ENCODE results near the gene MYH7. TPM values are rescaled to one million over a fixed set of nuclear protein-coding genes. Genes with fewer than 3 reads are reported as not detected.

The MYH7 gene
- total RNA-seq, 1 donor from 2014 or later: not detected

- no peak for DNase-seq (ENCODE audit: low read depth)
- no peak for TF ChIP-seq CTCF (conservative IDR thresholded peaks at IDR 0.05; ENCODE audit: low read depth, low read length)
- no peak overlapping the region for H3K4me3 ChIP-seq (ENCODE audit: low read depth, low read length)
Observed at GRCh38 chr14:23443411-23443812, 8.0 kb upstream of the MYH7 start.

DNA sequence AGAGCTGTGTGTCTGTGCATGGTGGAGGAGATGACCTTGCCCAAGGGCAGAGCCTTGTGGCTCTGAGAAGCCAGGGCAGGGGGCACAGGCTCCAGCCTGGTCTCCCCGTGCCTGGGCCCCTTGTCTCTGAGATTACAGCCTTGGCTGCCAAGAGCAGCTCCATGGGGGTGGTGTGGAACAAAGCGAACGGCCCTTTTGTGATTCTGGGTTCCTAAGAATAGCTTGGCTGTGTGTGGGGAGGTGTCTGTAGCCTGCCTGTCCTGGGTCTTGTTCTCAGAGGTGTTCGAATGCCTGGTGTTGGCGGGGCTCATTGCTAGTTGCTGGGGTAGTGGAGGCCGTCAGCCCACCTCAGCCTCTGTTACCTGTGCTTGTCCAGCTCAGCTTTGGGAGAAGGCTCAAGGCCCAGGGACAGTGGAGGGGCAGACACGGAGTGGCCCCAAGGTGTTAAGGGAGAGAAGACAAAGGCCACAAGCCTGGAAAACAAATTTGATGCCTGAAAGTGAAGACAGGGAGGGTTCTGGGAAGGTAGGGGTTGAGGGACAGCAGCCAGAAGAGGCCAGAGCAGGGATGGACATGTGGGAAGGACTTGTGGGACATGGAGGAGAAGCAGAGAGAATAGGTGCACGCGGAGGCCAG is 7.4 kb upstream of the MYH7 start:
- no peak for DNase-seq (ENCODE audit: low read depth)
- TF ChIP-seq CTCF (conservative IDR thresholded peaks at IDR 0.05; ENCODE audit: low read depth, low read length): no peak
- H3K4me3 ChIP-seq (ENCODE audit: low read depth, low read length): no peak overlapping the region

GRCh38 chr14:23441076-23441475 is 5.6 kb upstream of the MYH7 start:
- DNase-seq (ENCODE audit: low read depth): no peak
- H3K4me3 ChIP-seq (ENCODE audit: low read depth, low read length): no peak overlapping the region
- TF ChIP-seq CTCF (conservative IDR thresholded peaks at IDR 0.05; ENCODE audit: low read depth, low read length): no peak

DNA sequence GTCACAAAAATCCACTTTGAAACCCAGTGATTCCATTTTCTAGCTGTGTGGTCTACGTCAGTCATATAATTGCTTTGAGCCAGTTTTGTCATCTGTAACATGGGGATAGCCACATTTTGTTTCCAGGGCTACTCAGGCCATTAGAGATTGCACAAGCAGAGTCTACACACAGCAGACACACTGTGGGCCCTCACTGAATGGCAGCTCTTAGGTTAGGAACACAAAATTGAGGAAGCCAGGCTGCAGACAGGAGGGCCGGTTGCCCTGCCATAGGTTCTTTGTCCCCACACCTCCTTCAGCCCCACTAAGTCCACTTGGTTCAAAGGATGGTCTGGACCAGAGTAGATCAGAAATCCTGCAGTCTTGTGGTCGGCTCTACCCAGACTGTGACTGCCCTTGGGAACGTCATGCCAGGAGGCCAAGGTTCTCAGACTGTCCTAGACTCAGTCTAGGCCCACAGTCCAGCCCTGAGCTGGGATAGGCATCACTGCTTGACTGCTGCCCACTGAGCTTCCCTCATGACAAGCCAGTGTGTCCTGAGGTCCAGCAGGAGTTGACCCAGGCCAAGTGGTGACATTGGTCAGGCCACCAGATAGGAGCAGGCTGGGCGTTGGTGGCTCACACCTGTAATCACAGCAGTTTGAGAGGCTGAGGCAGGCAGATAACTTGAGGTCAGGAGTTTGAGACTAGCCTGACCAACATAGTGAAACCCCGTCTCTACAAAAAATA is 3.8 kb upstream of the MYH7 start:
- no peak for DNase-seq (ENCODE audit: low read depth)
- no peak for TF ChIP-seq CTCF (conservative IDR thresholded peaks at IDR 0.05; ENCODE audit: low read depth, low read length)
- no peak overlapping the region for H3K4me3 ChIP-seq (ENCODE audit: low read depth, low read length)

DNA sequence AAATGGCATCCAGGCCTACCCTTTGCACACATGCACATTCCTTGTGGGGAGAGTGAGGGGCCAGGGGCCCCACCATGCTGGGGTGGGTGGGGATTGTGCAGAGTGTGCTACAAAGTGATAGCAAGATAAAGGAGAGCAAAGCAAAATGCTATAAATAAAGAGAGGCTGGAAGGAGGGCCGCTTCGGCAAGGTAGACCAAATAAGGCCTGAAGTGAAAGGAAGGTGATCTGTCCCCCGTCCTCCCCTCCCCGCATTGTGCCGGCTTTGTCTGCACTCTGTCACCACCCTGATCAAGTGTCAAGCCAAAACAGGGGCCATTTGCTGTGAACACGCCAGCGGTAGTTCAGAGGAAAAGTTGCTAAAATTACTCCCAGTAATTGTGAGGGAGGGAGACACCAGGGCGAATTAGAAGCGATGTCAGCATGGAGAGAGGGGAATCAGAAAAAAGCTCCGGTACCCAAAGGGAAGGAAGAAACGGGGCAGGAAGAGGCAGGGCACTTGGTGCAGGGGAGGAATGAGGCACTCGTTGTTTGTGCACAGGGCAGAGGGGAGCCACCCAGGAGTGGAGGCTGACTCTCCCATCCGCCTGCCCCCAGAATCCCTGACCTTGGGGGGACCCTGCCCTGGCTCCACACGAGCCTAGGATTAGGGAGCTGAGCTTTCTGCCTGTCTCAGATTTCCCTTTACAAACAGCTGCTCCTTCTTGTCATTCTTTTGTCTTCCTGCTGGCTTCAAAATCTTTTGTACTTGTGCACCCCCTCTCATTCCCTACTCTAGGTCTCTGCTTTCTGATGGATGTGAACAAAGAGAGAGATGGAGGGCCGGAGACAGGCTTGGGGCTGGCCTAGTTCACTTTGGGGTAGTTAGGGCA is 2.9 kb upstream of the MYH7 start:
- no peak overlapping the region for H3K4me3 ChIP-seq (ENCODE audit: low read depth, low read length)
- no peak for TF ChIP-seq CTCF (conservative IDR thresholded peaks at IDR 0.05; ENCODE audit: low read depth, low read length)
- no peak for DNase-seq (ENCODE audit: low read depth)

- TF ChIP-seq CTCF (conservative IDR thresholded peaks at IDR 0.05; ENCODE audit: low read depth, low read length): no peak
- no peak for DNase-seq (ENCODE audit: low read depth)
- H3K4me3 ChIP-seq (ENCODE audit: low read depth, low read length): no peak overlapping the region
Observed at GRCh38 chr14:23437133-23438100, 2.0 kb upstream of the MYH7 start.
